GM12891 (cell line): ENCODE results near the gene MDFI.

Experiments
- DNase-seq: peaks from one replicate; pipeline ENCODE4 v3.0.0; 2011; ENCODE audit warnings: low spot score; ENCODE audit not compliant: insufficient read length
- FAIRE-seq: peaks from 2 replicates; lab custom pipeline; 2011; peaks lifted over from hg19 to GRCh38; lab: Jason Lieb, UNC
- PAX5 ChIP-seq: IDR thresholded peaks from 2 replicates; pipeline ENCODE4 v1.6.1; 2011; ENCODE audit warnings: low read length, moderate library complexity, mild to moderate bottlenecking; ENCODE audit not compliant: insufficient read depth, severe bottlenecking
- POLR2A ChIP-seq: IDR thresholded peaks from 2 replicates; pipeline ENCODE4 v1.6.1; 2011; ENCODE audit warnings: low read depth, low read length, control low read depth
- POLR2AphosphoS5 ChIP-seq: IDR thresholded peaks from 2 replicates; pipeline ENCODE4 v1.6.1; 2011; ENCODE audit warnings: low read depth, low read length, control low read depth
- POU2F2 ChIP-seq: IDR thresholded peaks from 2 replicates; pipeline ENCODE4 v1.6.1; 2011; ENCODE audit warnings: low read depth, mild to moderate bottlenecking, control low read depth, low read length, moderate library complexity
- SPI1 ChIP-seq: IDR thresholded peaks from 2 replicates; pipeline ENCODE4 v1.6.1; 2011; ENCODE audit warnings: low read depth, low read length, control low read depth
- TAF1 ChIP-seq: IDR thresholded peaks from 2 replicates; pipeline ENCODE4 v1.6.1; 2011; ENCODE audit warnings: low read depth, low read length, control low read depth

The MDFI gene

GRCh38 chr6:41677124-41677921, 39.1 kb downstream of the MDFI start:
- TF ChIP-seq POU2F2 (no peak), PAX5 (no peak), TAF1 (no peak), SPI1 (no peak), POLR2A (no peak), POLR2AphosphoS5 (no peak)
- FAIRE-seq = no peak

GRCh38 chr6:41678511-41679084, 40.3 kb downstream of the MDFI start:
- DNase-seq (no peak), FAIRE-seq (no peak)
- no peak for TF ChIP-seq POLR2AphosphoS5
- TF ChIP-seq TAF1 = no peak
- no peak for TF ChIP-seq PAX5
- TF ChIP-seq POLR2A = no peak
- TF ChIP-seq POU2F2 = no peak
- TF ChIP-seq SPI1 = no peak

More at GRCh38 chr6:41677124-41677921, 39.1 kb downstream of the MDFI start:
- DNase-seq = no peak

GRCh38 chr6:41679696-41680095, 41.4 kb downstream of the MDFI start:
- DNase-seq (no peak), FAIRE-seq (no peak)
- TF ChIP-seq PAX5 (no peak), POLR2A (no peak), TAF1 (no peak), POU2F2 (no peak), POLR2AphosphoS5 (no peak), SPI1 (no peak)

GRCh38 chr6:41680182-41680965, 42.1 kb downstream of the MDFI start:
- TF ChIP-seq PAX5 = no peak
- TF ChIP-seq POLR2A = no peak
- TF ChIP-seq POLR2AphosphoS5 = no peak
- TF ChIP-seq TAF1 = no peak
- TF ChIP-seq SPI1 = no peak
- TF ChIP-seq POU2F2 = no peak
- DNase-seq (no peak), FAIRE-seq (no peak)

GRCh38 chr6:41682056-41682477, 43.8 kb downstream of the MDFI start:
- TF ChIP-seq POU2F2 (peak; percentile 76; the same call in 1 of the 2 replicates), PAX5 (no peak), SPI1 (no peak), TAF1 (no peak), POLR2A (no peak), POLR2AphosphoS5 (no peak)
- peak; percentile 93 for DNase-seq
- FAIRE-seq = peak; percentile 78

- TF ChIP-seq POLR2AphosphoS5 (no peak), TAF1 (no peak), SPI1 (no peak), POLR2A (no peak), PAX5 (no peak), POU2F2 (no peak)
- DNase-seq = no peak
- FAIRE-seq = no peak
Observed at GRCh38 chr6:41682497-41683272, 44.4 kb downstream of the MDFI start.

- TF ChIP-seq SPI1 (no peak), PAX5 (no peak), POU2F2 (no peak)
- FAIRE-seq = no peak
Observed at GRCh38 chr6:41683273-41683522, 44.9 kb downstream of the MDFI start.

GRCh38 chr6:41683523-41684310, 45.4 kb downstream of the MDFI start:
- DNase-seq (peak; percentile 98), FAIRE-seq (peak; percentile 99)
- TF ChIP-seq POLR2AphosphoS5 = peak; percentile 59; the same call in 1 of the 2 replicates
- 0 out of 2 replicates have a peak, but pooled peaks have one; percentile 19 for TF ChIP-seq POLR2A
- TF ChIP-seq SPI1 = no peak

More at GRCh38 chr6:41683273-41683522, 44.9 kb downstream of the MDFI start:
- no peak for DNase-seq
